HL-60 (cell line): Measurements from ENCODE around the gene KAZN.

Experiments
- DNase-seq, 2 experiments: peaks; one replicate each; pipeline ENCODE4 v3.0.0-alpha.2; 2010 to 2020; ENCODE audit warnings: low read depth in 1 of 2, low spot score in 1 of 2
- H3K27ac ChIP-seq: fragments of 250-450 bp; sonication (Bioruptor Pico); replicated peaks from 2 replicates; pipeline ENCODE4 v1.5.1; 2020; ENCODE audit warnings: mild to moderate bottlenecking, moderate library complexity
- H3K27me3 ChIP-seq: fragments of 250-450 bp; sonication (Bioruptor Pico); 2 replicates; pipeline ENCODE4 v1.5.1; 2021; ENCODE audit warnings: mild to moderate bottlenecking, moderate library complexity; ENCODE audit not compliant: insufficient read depth, poor library complexity, severe bottlenecking
- H3K4me3 ChIP-seq: replicated peaks from 2 replicates; pipeline ENCODE4 v1.5.1; 2011; ENCODE audit warnings: mild to moderate bottlenecking, control low read depth, low read length; ENCODE audit not compliant: insufficient read depth
- CTCF ChIP-seq: IDR thresholded peaks from one replicate; pipeline ENCODE4 v1.5.1; 2011; ENCODE audit warnings: low read length, control low read depth, inconsistent platforms; ENCODE audit not compliant: insufficient read depth
- GABPA ChIP-seq: IDR thresholded peaks from 2 replicates; pipeline ENCODE4 v1.6.1; 2012; ENCODE audit warnings: low read depth
- POLR2AphosphoS5 ChIP-seq: IDR thresholded peaks from 2 replicates; pipeline ENCODE4 v1.6.1; 2012; ENCODE audit warnings: low read depth
- REST ChIP-seq: IDR thresholded peaks from 2 replicates; pipeline ENCODE4 v1.6.1; 2012; ENCODE audit warnings: low read depth; ENCODE audit not compliant: insufficient replicate concordance
- SPI1 ChIP-seq: IDR thresholded peaks from 2 replicates; pipeline ENCODE4 v1.6.1; 2012; ENCODE audit warnings: low read depth, mild to moderate bottlenecking, borderline replicate concordance

The KAZN gene

GRCh38 chr1:14616632-14617396 is 18.3 kb downstream of the KAZN start:
- TF ChIP-seq SPI1: no peak
- TF ChIP-seq CTCF: no peak
- no peak for TF ChIP-seq POLR2AphosphoS5
- TF ChIP-seq GABPA: no peak
- TF ChIP-seq REST: no peak
- Histone ChIP-seq H3K4me3 (no peak overlapping the region), H3K27me3 (no peaks in the 10 kb centered on the region), H3K27ac (no peak overlapping the region)
- DNase-seq: no peak

GRCh38 chr1:14617791-14618190 is 19.3 kb downstream of the KAZN start:
- Histone ChIP-seq H3K27me3 (no peaks in the 10 kb centered on the region), H3K4me3 (no peak overlapping the region), H3K27ac (no peak overlapping the region)
- TF ChIP-seq POLR2AphosphoS5: no peak
- no peak for TF ChIP-seq GABPA
- no peak for TF ChIP-seq REST
- TF ChIP-seq CTCF: no peak
- no peak for TF ChIP-seq SPI1
- DNase-seq: no peak

- DNase-seq: no peak
- no peak overlapping the region for H3K27ac ChIP-seq
- H3K4me3 ChIP-seq: no peak overlapping the region
- no peak for TF ChIP-seq REST
- H3K27me3 ChIP-seq: no peaks in the 10 kb centered on the region
These were observed 22.5 kb downstream of the KAZN start for GRCh38 chr1:14620941-14621340.
